GM21367 (cell line): ENCODE results near the gene DPP7.

Experiments
- ATAC-seq: cut with Tn5 transposase; IDR thresholded peaks from one replicate; pipeline ENCODE4 v1.9.1; 2021; ENCODE audit not compliant: unreplicated experiment

Gene DPP7

GRCh38 chr9:137112564-137113384 is 1.8 kb downstream of the DPP7 start:
- ATAC-seq, result no peak

DNA sequence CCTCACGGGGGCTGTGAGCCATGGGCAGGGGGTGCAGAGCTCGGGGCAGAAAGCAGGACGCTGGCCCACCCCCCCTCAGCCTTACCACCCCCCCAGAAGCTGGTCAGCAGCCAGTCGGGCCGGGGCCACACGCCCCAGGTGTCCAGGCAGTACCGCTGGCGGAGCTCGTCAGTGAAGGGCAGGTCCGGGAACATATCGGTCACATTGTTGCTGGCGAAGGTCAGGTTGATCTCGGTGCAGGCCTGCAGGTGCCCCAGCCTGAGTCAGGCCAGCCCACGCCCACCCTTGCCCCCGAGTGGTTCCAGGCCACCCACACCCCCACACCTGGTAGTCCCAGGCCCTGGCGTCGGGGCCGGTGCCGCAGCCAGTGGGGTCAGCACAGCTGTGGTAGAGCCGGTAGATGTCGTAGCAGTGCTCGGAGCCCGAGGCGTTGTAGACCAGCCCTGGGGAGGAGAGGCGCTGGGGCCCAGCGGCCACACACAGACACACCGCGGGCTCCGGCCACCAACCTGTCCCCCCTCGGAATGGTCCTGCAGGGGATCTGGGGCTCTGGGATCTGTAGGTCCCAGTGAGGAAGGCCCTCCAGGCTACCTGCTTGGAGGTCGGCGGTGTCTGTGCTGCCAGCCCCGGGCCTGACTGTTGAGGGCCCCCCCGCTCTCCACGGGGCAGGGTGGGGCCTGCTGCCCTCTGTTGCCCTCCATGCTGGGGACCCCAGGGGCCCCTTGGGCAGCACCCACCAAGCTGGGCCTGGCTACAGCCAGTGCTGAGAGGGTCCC is 2.6 kb downstream of the DPP7 start:
- ATAC-seq, result no peak

DNA sequence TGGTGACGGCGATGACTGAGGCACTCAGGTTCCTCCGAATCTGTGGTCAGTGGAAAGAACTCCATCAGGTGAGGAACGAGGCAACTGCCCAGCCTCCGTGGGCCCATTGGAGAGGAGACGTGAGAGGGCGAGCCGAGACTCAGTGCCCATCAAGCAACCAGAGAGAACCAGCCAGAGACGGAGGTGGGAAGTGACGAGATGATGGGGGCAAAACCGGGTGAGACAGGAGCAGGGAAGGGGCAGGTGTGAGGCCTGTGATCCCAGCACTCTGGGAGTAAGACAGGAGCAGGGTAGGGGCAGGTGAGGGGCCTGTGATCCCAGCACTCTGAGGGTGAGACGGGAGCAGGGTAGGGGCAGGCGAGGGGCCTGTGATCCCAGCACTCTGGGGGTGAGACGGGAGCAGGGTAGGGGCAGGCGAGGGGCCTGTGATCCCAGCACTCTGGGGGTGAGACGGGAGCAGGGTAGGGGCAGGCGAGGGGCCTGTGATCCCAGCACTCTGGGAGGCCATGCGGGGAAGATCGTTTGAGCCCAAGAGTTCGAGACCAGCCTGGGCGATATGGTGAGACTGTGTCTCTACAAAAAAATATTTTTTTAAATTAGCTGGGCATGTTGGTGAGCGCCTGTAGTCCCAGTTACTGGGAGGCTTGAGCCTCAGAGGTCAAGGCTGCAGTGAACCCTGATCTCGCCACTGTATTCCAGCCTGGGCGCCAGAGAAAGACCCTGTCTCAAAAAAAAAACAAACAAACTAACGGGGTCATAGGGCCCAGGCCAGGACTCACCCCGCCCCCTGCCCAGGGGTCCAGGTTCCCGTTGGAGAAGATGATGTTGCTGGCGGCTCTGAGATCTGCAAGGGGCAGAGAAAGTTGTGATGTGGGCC is 3.4 kb downstream of the DPP7 start:
- no peak for ATAC-seq

- ATAC-seq, result no peak
Observed at GRCh38 chr9:137110147-137110910, 4.2 kb downstream of the DPP7 start.

DNA sequence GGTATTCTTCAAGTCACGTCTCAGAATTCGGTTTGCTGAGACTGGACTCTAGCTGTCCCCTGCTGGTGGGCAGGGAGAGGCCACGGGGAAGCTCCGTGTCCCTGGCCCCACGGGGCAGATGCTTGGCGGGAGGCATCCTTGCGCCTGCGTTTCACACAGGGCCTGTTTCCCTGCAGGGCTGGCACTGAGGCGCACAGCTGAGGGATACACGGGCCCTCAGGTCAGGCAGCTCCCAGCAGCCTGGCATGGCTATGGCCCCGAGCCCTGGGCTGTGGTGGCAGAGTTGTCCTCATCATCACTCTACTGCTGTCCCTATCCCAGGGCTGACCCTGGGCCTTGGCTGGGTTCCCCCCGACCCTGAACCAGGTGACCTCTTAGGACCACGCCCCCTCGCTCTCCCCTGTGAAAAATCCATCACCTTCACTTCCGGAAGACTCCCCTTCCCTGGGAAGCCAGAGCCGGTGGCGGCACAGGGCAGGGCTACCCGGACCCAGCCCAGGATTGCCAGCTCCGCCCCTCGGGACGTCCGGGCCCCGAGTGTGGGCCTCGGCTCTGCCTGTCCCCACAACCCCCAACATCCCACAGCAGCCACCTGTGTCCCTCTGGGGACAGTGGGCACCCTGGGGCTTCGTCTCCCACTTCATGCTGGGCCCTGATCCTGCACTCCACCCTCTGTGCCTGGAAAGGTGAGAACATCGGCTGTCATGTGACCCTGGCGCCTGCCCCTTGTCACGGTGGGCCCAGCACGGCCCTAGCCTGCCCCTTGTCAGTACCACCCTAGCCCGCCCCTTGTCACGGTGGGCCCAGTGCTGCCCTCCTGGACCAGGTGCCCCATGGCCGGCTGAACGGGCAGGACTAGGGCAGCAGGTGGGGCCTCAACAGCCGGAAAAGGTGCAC is 5.0 kb downstream of the DPP7 start:
- no peak for ATAC-seq

- ATAC-seq, result no peak
Observed at GRCh38 chr9:137108608-137109249, 5.8 kb downstream of the DPP7 start.

DNA sequence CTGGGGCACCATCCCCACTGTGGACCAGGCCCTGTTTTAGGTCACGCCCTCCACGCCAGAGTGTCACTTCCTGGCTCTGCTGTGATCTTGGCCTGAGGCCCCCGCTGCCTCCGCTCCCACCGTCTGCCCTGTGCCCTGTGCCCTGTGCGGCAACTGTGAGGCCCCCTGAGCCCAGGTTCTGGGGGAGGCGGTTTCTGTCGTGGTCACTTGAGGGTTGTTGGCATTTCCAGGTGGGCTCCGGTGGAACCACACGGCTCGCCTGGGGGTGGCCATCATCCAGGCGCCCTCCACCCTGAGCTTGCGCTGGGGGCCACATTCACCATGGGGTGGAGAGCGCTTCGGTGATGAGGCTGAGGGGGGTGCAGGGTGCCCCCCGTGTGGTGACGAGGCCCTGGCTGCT is 6.6 kb downstream of the DPP7 start:
- no peak for ATAC-seq

- ATAC-seq, result no peak
Observed at GRCh38 chr9:137107312-137107921, 7.1 kb downstream of the DPP7 start.

DNA sequence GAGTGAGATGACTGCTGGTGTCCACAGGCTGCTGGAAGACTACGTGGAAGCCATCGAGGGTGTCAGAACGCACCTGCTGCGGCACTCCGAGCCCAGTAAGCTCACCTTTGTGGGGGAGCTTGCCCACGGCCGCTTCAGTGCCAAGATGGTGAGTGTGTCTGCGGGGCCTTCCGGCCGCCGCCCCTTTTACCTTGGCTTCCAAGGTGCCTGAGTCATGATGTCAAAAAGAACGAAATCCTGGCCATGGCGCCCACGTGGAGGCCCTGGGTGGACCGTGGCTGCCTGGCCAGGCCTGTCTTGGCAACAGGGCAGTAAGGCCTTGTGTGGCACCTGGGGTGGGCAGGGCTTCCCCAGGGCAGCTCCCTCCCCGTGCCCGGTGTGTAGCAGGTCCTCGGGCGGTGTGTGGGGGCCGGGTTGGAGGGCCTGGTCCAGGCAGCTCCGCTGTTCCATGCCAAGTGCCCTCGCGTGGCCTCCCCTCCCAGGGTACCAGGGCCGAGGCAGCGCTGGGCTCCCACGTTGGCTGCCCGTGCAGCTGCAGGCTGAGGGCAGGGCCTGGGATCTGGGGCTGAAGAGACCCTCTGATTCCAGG is 7.8 kb downstream of the DPP7 start:
- no peak for ATAC-seq

- no peak for ATAC-seq
Observed at GRCh38 chr9:137105814-137106661, 8.5 kb downstream of the DPP7 start.

DNA sequence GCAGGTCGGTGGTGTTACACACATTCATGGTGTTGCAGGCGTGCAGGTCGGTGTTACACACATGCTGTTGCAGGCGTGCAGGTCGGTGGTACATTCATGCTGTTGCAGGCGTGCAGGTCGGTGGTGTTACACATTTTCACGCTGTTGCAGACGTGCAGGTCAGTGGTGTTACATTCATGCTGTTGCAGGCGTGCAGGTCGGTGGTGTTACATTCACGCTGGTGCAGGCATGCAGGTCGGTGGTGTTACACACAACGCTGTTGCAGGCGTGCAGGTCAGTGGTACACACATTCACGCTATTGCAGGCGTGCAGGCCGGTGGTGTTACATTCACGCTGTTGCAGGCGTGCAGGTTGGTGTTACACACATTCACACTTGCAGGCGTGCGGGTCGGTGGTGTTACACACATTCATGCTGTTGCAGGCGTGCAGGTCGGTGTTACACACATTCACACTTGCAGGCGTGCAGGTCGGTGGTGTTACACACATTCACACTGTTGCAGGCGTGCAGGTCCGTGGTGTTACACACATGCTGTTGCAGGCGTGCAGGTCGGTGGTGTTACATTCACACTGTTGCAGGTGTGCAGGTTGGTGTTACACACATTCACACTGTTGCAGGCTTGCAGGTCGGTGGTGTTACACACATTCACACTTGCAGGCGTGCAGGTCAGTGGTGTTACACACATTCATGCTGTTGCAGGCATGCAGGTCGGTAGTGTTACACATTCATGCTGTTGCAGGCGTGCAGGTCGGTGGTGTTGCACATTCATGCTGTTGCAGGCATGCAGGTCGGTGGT is 11.1 kb downstream of the DPP7 start:
- ATAC-seq, result no peak

GRCh38 chr9:137099231-137099630 is 15.3 kb downstream of the DPP7 start:
- no peak for ATAC-seq

DNA sequence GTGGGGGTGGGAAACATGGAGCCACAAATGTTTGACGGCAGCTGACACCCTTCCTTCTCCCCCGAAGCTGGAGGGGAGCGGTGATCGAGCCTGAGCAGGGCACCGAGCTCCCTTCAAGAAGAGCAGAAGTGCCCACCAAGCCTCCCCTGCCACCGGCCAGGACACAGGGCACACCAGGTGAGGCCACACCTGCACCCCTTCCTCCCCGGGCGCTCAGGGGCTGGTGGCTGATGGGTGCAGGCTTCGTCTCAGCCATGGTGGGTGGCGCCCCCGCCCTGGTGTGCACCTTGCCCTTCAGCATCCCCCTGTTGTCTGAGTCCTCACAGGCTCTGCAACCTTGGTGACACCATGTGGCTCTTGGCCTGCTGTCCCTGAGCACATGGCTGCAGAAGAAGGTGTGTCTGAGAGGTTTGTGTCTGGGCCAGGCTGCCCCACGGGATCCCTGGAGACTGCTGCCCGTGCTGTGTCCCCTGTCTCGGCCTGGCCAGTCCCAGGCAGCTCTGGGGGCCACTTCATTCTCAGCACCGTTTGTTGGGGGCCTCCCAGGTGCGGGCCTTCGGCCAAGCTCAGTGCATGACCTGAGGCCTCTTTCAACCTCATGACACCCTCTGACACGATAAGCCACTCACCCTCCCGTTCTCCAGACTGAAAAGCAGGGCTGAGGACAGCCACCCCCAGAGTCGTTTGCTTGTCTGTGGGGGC is 16.6 kb downstream of the DPP7 start:
- no peak for ATAC-seq

GRCh38 chr9:137096785-137097546 is 17.6 kb downstream of the DPP7 start:
- no peak for ATAC-seq
